ENCODE data around the gene ADIPOQ. TPM values are rescaled to one million over a fixed set of nuclear protein-coding genes. Genes with fewer than 3 reads are reported as not detected.

ADIPOQ gene
- not detected in 2 replicates for total RNA-seq (2021)
- long read RNA-seq: 0 reads

DNA sequence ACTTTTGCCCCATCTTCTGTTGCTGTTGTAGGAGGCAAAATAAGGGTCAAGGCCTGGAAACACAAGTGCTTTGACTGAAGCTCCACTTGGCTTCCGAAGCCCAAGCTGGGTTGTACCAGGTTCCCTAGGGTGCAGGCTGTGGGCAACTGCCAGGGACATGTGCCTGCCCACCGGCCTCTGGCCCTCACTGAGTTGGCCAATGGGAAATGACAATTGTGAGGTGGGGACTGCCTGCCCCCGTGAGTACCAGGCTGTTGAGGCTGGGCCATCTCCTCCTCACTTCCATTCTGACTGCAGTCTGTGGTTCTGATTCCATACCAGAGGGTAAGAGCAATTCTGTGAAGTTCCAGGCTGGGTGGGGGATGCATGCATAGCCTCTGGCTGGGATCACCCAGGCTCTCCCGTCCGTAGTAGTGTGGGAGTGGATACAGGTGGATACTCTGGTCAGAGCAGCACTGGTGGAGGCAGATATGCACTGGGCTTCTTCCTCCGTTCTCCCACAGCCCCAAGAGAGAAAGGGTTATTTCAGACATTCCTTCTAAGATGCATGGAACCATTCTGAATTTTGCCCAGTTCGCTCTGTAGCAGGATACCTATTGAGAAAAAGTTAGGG is at the start of gene ADIPOQ:
Gene ADIPOQ, plus strand, starts transcription at position 285 of the 613 bp plus-strand sequence. CDS start 10,349 bp downstream, outside the sequence.
- Histone ChIP-seq H2BK20ac (ENCODE audit: low read depth, low read length, poor library complexity, severe bottlenecking) (no peak within 1 kb of the TSS), H3K56ac (ENCODE audit: insufficient read length, low read depth, low read length) (no peak within 1 kb of the TSS), H3K4ac (ENCODE audit: low read depth, low read length) (no peak within 1 kb of the TSS), H4K8ac (replicated peaks; ENCODE audit: insufficient read length, low read depth, low read length) (no peak within 1 kb of the TSS), H2BK12ac (ENCODE audit: insufficient read length, low read depth, low read length) (no peak within 1 kb of the TSS), H3K14ac (ENCODE audit: insufficient read depth, low read length) (no peak within 1 kb of the TSS), H4K5ac (ENCODE audit: insufficient read length, low read depth, low read length) (no peak within 1 kb of the TSS), H3K9me3 (ENCODE audit: control insufficient read depth, low read depth, low read length) (no peaks in the 10 kb centered on the region), H3K23ac (ENCODE audit: insufficient read length, low read depth, low read length) (no peak within 1 kb of the TSS), H3K9ac (ENCODE audit: extremely low read depth, insufficient read length, low read length) (no peak within 1 kb of the TSS), H4K91ac (ENCODE audit: insufficient read length, low read depth, low read length) (no peak within 1 kb of the TSS), H3K79me1 (ENCODE audit: insufficient read depth, low read depth, low read length, poor library complexity, severe bottlenecking) (no peaks in the 10 kb centered on the region), H2BK15ac (ENCODE audit: low read depth, low read length) (no peak within 1 kb of the TSS), H4K20me1 (ENCODE audit: control insufficient read depth, insufficient read depth, insufficient read length) (no peaks in the 10 kb centered on the region), H3K4me2 (ENCODE audit: insufficient read depth, insufficient read length, low read length) (no peak within 1 kb of the TSS), H3K27ac (ENCODE audit: insufficient read length, low read depth, low read length) (no peak within 1 kb of the TSS), H3K4me1 (ENCODE audit: insufficient read depth, low read length) (no peaks in the 10 kb centered on the region), H2AFZ (ENCODE audit: low read length) (no peak within 1 kb of the TSS), H3K23me2 (ENCODE audit: insufficient read length, low read depth, low read length, poor library complexity, severe bottlenecking) (no peaks in the 10 kb centered on the region), H2AK5ac (ENCODE audit: insufficient read length, low read length) (no peak within 1 kb of the TSS), H3K18ac (ENCODE audit: insufficient read length, low read depth, low read length) (no peak within 1 kb of the TSS), H3K79me2 (ENCODE audit: insufficient read depth, low read length) (no peaks in the 10 kb centered on the region), H3K27me3 (ENCODE audit: insufficient read depth, low read length) (no peaks in the 10 kb centered on the region), H2BK120ac (ENCODE audit: low read depth, low read length, poor library complexity, severe bottlenecking) (no peak within 1 kb of the TSS), H2BK5ac (ENCODE audit: insufficient read length, low read length) (no peak within 1 kb of the TSS), H3T11ph (ENCODE audit: low read length) (no peak within 1 kb of the TSS)
- H3K9me3 Mint-ChIP-seq: no peaks in the 10 kb centered on the region; a peak in 1 of 5 replicates
- H3K4me3 Mint-ChIP-seq: no peak within 1 kb of the TSS
- WGBS (ENCODE audit: extremely low coverage, insufficient read length, low lambda C conversion rate): no CpG with 5 or more reads among the region's 7 CpGs
- peaks cover 3% of the 10 kb centered on the region; the same call in 1 of the 2 replicates for H3K27me3 Mint-ChIP-seq (ENCODE audit: low read depth)
- TF ChIP-seq, protein P1, sequence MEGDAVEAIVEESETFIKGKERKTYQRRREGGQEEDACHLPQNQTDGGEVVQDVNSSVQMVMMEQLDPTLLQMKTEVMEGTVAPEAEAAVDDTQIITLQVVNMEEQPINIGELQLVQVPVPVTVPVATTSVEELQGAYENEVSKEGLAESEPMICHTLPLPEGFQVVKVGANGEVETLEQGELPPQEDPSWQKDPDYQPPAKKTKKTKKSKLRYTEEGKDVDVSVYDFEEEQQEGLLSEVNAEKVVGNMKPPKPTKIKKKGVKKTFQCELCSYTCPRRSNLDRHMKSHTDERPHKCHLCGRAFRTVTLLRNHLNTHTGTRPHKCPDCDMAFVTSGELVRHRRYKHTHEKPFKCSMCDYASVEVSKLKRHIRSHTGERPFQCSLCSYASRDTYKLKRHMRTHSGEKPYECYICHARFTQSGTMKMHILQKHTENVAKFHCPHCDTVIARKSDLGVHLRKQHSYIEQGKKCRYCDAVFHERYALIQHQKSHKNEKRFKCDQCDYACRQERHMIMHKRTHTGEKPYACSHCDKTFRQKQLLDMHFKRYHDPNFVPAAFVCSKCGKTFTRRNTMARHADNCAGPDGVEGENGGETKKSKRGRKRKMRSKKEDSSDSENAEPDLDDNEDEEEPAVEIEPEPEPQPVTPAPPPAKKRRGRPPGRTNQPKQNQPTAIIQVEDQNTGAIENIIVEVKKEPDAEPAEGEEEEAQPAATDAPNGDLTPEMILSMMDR (conservative IDR thresholded peaks at IDR 0.05): no peak
- peaks cover 0 to 3% of the 10 kb centered on the region in 2 experiments; a peak in 2 of 4 replicates for H3K4me1 Mint-ChIP-seq
- no peak for DNase-seq
- H3K36me3 Mint-ChIP-seq (ENCODE audit: insufficient read depth in 1 of 3, low read depth in 3 of 3): no peaks in the 10 kb centered on the region
- H3K27ac Mint-ChIP-seq: no peak within 1 kb of the TSS

Data from H9 (cell line).